GM21360 (cell line): ENCODE results near the gene GCK.

ENCODE experiments used
- ATAC-seq: cut with Tn5 transposase; IDR thresholded peaks from one replicate; pipeline ENCODE4 v1.9.1; 2021; ENCODE audit warnings: mild to moderate bottlenecking, moderate library complexity; ENCODE audit not compliant: unreplicated experiment

The GCK gene

GRCh38 chr7:44122529-44122928 is 66.7 kb downstream of the GCK start:
- no peak for ATAC-seq

GRCh38 chr7:44121761-44122420 is 67.3 kb downstream of the GCK start:
- ATAC-seq, result no peak

- ATAC-seq, result no peak
These were observed 68.8 kb downstream of the GCK start for GRCh38 chr7:44120395-44120794.

- no peak for ATAC-seq
These were observed 69.3 kb downstream of the GCK start for GRCh38 chr7:44119829-44120380.

- no peak for ATAC-seq
These were observed 71.3 kb downstream of the GCK start for GRCh38 chr7:44117801-44118429.

- no peak for ATAC-seq
These were observed 72.2 kb downstream of the GCK start for GRCh38 chr7:44116789-44117666.

- no peak for ATAC-seq
These were observed 73.0 kb downstream of the GCK start for GRCh38 chr7:44116087-44116788.

GRCh38 chr7:44114586-44115310 is 74.5 kb downstream of the GCK start:
- no peak for ATAC-seq

GRCh38 chr7:44113764-44114354 is 75.4 kb downstream of the GCK start:
- ATAC-seq, result no peak

- no peak for ATAC-seq
These were observed 76.1 kb downstream of the GCK start for GRCh38 chr7:44112997-44113763.

- no peak for ATAC-seq
These were observed 76.8 kb downstream of the GCK start for GRCh38 chr7:44112231-44112996.

GRCh38 chr7:44111761-44112160 is 77.5 kb downstream of the GCK start:
- no peak for ATAC-seq

GRCh38 chr7:44110719-44111635 is 78.3 kb downstream of the GCK start:
- ATAC-seq, result no peak

GRCh38 chr7:44109991-44110390 is 79.2 kb downstream of the GCK start:
- no peak for ATAC-seq

- ATAC-seq, result no peak
These were observed 80.2 kb downstream of the GCK start for GRCh38 chr7:44108768-44109750.
